Mucosa of descending colon (tissue), 3 donors: ENCODE data around the gene FAM111A. TPM values are rescaled to one million over a fixed set of nuclear protein-coding genes. Genes with fewer than 3 reads are reported as not detected.

ENCODE experiments used
- ATAC-seq: fragments of 200-7000 bp; cut with Tn5 transposase; one replicate; pipeline ENCODE4 v1.9.1; 2020; ENCODE audit warnings: mild to moderate bottlenecking, moderate library complexity
- DNase-seq, 3 donors: peaks; one replicate each; pipeline ENCODE4 v3.0.0-alpha.2; 2020
- H3K36me3 ChIP-seq: fragments of 200-600 bp; one replicate; pipeline ENCODE4 v1.8.0; 2021; ENCODE audit warnings: low read depth, mild to moderate bottlenecking
- H3K4me1 ChIP-seq: fragments of 200-600 bp; one replicate; pipeline ENCODE4 v1.8.0; 2021; ENCODE audit warnings: low read depth, mild to moderate bottlenecking
- H3K4me3 ChIP-seq: fragments of 200-600 bp; one replicate; pipeline ENCODE4 v1.8.0; 2021; ENCODE audit warnings: mild to moderate bottlenecking
- H3K9me3 ChIP-seq: fragments of 200-600 bp; one replicate; pipeline ENCODE4 v1.8.0; 2021; ENCODE audit warnings: mild to moderate bottlenecking
- CTCF ChIP-seq: fragments of 200-600 bp; IDR thresholded peaks from one replicate; pipeline ENCODE4 v1.8.0; 2022; ENCODE audit warnings: antibody characterized with exemption, mild to moderate bottlenecking
- intact Hi-C, 2 donors: fragments of 100-400 bp; cut with DNase I in 1 of 2; cut with micrococcal nuclease in 1 of 2; formaldehyde crosslinking; loops; one replicate each; pipeline versions ENCODE4 v1.11.0 to v1.11.1; 2022; cut with DNase I, micrococcal nuclease
- total RNA-seq, 3 donors: library from RNA; stranded (reverse); fragmentation: NEBNext Ultra II Directional in 2 of 3; extraction: Animal tissue kit (Norgen Biotek cat#: 25700) in 2 of 3; gene quantifications; one replicate each; pipeline versions ENCODE4 v1.2.1 to v1.2.4, GENCODE V29; 2021 to 2023
- donor health status: DM: no; HTN: no; CAD: no; lungs with moderate emphysema.
- donor health status: DM: no; HTN: no; CAD: no.
- donor health status: DM: no; HTN: yes; CAD: no.

The FAM111A gene
- total RNA-seq, 3 donors from 2014 or later, result 33.6 to 36.0 (median 35.6) TPM

DNA sequence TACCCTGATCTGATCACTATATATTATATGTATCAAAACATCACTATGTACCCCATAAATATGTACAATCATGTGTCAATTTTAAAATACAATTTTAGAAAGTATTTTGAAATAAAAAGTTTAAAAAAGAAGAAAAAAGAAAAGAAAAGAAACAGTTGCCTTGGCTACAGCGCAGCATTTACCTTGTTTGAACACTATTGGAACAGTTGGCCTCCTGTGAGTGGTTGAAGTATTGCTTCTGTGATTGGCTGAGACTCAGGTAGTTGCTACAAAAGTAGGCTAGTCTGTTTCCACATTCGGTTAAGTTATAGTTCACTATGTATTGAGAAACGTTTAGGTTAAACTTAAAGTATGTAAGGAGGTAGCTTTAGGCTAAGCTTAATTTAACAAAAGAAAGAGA is 21.4 kb downstream of the FAM111A start:
- DNase-seq, result no peak
- Histone ChIP-seq H3K36me3 (no peaks in the 10 kb centered on the region), H3K4me1 (no peaks in the 10 kb centered on the region), H3K9me3 (no peaks in the 10 kb centered on the region), H3K4me3 (no peak overlapping the region)
- no peak for TF ChIP-seq CTCF
- no peak for ATAC-seq
- intact Hi-C loops, result loop anchor here in 1 of 2 donors (10.0 kb wide), 1 partner anchor 121 kb away; no protein-coding TSS in a partner anchor

DNA sequence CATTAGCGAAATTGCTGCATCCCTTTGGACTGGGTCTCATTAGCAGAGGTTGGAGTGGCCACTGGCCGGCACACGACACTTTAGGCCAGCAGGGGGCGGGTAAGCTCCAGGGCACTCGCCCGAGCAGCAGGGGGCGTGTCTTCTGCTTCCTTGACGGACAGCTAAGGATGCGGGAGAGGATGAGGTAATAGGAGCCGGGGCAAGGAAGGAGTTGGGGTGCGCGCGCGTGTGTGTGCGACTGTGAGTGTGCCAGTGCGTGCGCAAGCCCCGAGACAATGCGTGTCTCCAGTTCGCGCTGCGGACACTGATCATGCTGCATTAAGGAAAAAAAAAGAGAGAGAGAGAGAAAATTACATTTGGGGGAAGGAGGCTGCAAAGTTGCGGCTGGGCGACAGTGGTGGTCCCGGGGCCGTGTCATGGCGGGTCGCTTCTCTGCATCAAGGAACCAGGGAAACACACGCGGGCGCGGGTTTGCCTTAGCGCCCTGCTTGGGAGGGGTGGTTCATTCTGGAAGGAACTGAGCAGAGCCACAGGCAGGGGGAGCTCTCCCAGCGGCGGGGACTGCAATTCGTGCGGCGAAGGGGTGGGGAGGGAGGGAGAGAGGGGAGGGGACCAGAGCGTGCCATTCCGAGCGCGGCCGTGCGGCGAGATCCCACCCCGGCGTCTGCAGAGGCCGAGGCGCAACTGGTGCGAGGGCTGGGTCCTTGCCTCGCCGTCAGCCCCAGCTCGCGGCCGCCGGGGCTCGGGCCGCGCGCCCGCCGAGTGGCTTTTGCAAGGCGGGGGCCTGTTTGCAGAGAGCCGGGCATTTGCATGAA is 29.1 kb downstream of the FAM111A start, which contains the start of gene DTX4:
Gene DTX4, plus strand, starts transcription at position 625 of the 815 bp plus-strand sequence. CDS start 464 bp downstream, outside the sequence.
- H3K36me3 ChIP-seq, result no peaks in the 10 kb centered on the region
- peaks cover 20% of the 10 kb centered on the region for H3K4me1 ChIP-seq
- no peaks in the 10 kb centered on the region for H3K9me3 ChIP-seq
- TF ChIP-seq CTCF, result peak; percentile 76
- peak within 1 kb of the TSS; percentile 66 for H3K4me3 ChIP-seq
- ATAC-seq (peak; percentile 80), DNase-seq (peak; percentile 95 to 99 (median 96))
- intact Hi-C loops, result loop anchor here in 1 of 2 donors (1.0 kb wide), 1 partner anchor 35 kb away; no protein-coding TSS in a partner anchor

DNA sequence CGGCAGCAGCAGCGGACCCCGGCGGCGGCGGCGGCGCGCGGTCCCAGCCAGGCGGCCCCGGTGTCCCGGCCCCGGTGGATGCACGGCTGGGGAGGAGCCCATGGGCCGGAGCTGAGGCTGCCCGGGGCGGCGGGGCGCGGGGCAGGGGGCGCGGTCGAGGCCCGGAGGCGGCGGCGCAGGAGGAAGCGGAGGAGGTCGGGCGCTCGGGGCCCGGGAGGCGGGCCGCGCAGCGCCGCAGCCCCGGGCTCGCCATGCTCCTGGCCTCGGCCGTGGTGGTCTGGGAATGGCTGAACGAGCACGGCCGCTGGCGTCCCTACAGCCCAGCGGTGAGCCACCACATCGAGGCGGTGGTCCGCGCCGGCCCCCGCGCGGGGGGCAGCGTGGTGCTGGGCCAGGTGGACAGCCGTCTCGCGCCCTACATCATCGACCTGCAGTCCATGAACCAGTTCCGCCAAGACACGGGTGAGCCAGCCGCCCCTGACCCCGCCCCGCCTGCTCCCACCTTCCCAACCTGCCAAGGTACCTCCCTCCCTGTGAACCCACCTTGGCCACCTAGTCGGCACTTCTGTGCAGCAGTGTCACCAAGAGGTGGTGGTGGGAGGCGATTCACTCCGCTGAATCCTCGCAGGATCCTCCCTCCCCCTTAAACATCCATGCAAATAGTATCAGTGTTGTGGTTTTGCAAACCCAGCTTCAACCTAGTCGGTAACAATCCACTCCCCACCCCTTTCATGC is 29.9 kb downstream of the FAM111A start:
- ATAC-seq, result peak; percentile 23
- peak; percentile 66 to 82 (median 77) for DNase-seq
- Histone ChIP-seq H3K9me3 (no peaks in the 10 kb centered on the region), H3K4me3 (peak overlapping the region; percentile 66), H3K4me1 (peaks cover 20% of the 10 kb centered on the region), H3K36me3 (no peaks in the 10 kb centered on the region)
- no peak for TF ChIP-seq CTCF
- intact Hi-C loops, result no loop called here

- Histone ChIP-seq H3K4me3 (peak overlapping the region; percentile 66), H3K4me1 (peaks cover 20% of the 10 kb centered on the region), H3K36me3 (no peaks in the 10 kb centered on the region), H3K9me3 (no peaks in the 10 kb centered on the region)
- DNase-seq, result peak; percentile 61 to 73 (median 70)
- no peak for TF ChIP-seq CTCF
- intact Hi-C loops, result no loop called here
- peak; percentile 6 for ATAC-seq
These were observed 30.7 kb downstream of the FAM111A start for GRCh38 chr11:59173080-59173963.
